Activated T-cell treated with anti-CD3 and anti-CD28 coated beads, Interleukin-2, amount 50 U/mL, for 48 hours (primary cell): ENCODE data around the gene NKIRAS1.
"Not testable (repeated sequence)": the region's sequence is repeated elsewhere in the genome, so short reads cannot be mapped to it uniquely, and the experiment has no call there.

Experiments used
- DNase-seq, 2 experiments: peaks; one replicate each; pipeline ENCODE4 v3.0.0-alpha.2; 2020

NKIRAS1 gene

GRCh38 chr3:23895181-23895580 is 21.6 kb downstream of the NKIRAS1 start:
- DNase-seq, result no peak

GRCh38 chr3:23894254-23895061 is 22.3 kb downstream of the NKIRAS1 start:
- DNase-seq, result no peak

GRCh38 chr3:23889950-23890349 is 26.8 kb downstream of the NKIRAS1 start:
- no peak for DNase-seq

- DNase-seq, result no peak
These were observed 27.4 kb downstream of the NKIRAS1 start for GRCh38 chr3:23889386-23889785.

GRCh38 chr3:23888617-23889228 is 28.1 kb downstream of the NKIRAS1 start:
- DNase-seq, result no peak

- DNase-seq, result no peak
These were observed 30.5 kb downstream of the NKIRAS1 start for GRCh38 chr3:23886311-23886710.

GRCh38 chr3:23885210-23885609 is 31.6 kb downstream of the NKIRAS1 start:
- no peak for DNase-seq

GRCh38 chr3:23884481-23884880 is 32.3 kb downstream of the NKIRAS1 start:
- DNase-seq, result no peak

- no peak for DNase-seq
These were observed 34.3 kb downstream of the NKIRAS1 start for GRCh38 chr3:23882487-23882918.

- not testable (repeated sequence) for DNase-seq
These were observed 34.8 kb downstream of the NKIRAS1 start for GRCh38 chr3:23881993-23882392.

GRCh38 chr3:23880703-23881339 is 36.0 kb downstream of the NKIRAS1 start:
- no peak for DNase-seq

- no peak for DNase-seq
These were observed 37.3 kb downstream of the NKIRAS1 start for GRCh38 chr3:23879485-23879884.

- no peak for DNase-seq
These were observed 39.3 kb downstream of the NKIRAS1 start for GRCh38 chr3:23877329-23877980.

GRCh38 chr3:23876923-23877322 is 39.9 kb downstream of the NKIRAS1 start:
- no peak for DNase-seq

- no peak for DNase-seq
These were observed 41.6 kb downstream of the NKIRAS1 start for GRCh38 chr3:23875113-23875725.

- no peak for DNase-seq
These were observed 42.3 kb downstream of the NKIRAS1 start for GRCh38 chr3:23874359-23875112.

- DNase-seq, result no peak
These were observed 42.8 kb downstream of the NKIRAS1 start for GRCh38 chr3:23873941-23874340.

GRCh38 chr3:23872330-23872729 is 44.5 kb downstream of the NKIRAS1 start:
- no peak for DNase-seq

GRCh38 chr3:23871361-23871760 is 45.4 kb downstream of the NKIRAS1 start:
- not testable (repeated sequence) for DNase-seq

- DNase-seq, result not testable (repeated sequence)
These were observed 46.1 kb downstream of the NKIRAS1 start for GRCh38 chr3:23870663-23871043.

GRCh38 chr3:23869977-23870662 is 46.7 kb downstream of the NKIRAS1 start:
- no peak for DNase-seq

- no peak for DNase-seq
These were observed 49.0 kb downstream of the NKIRAS1 start for GRCh38 chr3:23867838-23868237.
